Measurements from ENCODE around the gene HNF4A.

Gene HNF4A

GRCh38 chr20:44392776-44393607 lies 37.5 kb downstream of the HNF4A start:
- no peak for DNase-seq (ENCODE audit: low spot score)

- no peak for DNase-seq (ENCODE audit: low spot score)
Observed at GRCh38 chr20:44393608-44394451, 38.3 kb downstream of the HNF4A start.

GRCh38 chr20:44394452-44394701 lies 38.9 kb downstream of the HNF4A start:
- DNase-seq (ENCODE audit: low spot score) = no peak

GRCh38 chr20:44394702-44395460 lies 39.4 kb downstream of the HNF4A start:
- DNase-seq (ENCODE audit: low spot score) = peak; percentile 81

GRCh38 chr20:44395461-44396340 lies 40.2 kb downstream of the HNF4A start:
- DNase-seq (ENCODE audit: low spot score) = no peak

- DNase-seq (ENCODE audit: low spot score) = no peak
Observed at GRCh38 chr20:44396369-44397130, 41.1 kb downstream of the HNF4A start.

GRCh38 chr20:44398335-44398734 lies 42.8 kb downstream of the HNF4A start:
- no peak for DNase-seq (ENCODE audit: low spot score)

- no peak for DNase-seq (ENCODE audit: low spot score)
Observed at GRCh38 chr20:44399446-44399845, 43.9 kb downstream of the HNF4A start.

- DNase-seq (ENCODE audit: low spot score) = no peak
Observed at GRCh38 chr20:44400671-44400969, 45.1 kb downstream of the HNF4A start.

GRCh38 chr20:44400970-44401769 lies 45.7 kb downstream of the HNF4A start:
- peak; percentile 71 for DNase-seq (ENCODE audit: low spot score)

- DNase-seq (ENCODE audit: low spot score) = no peak
Observed at GRCh38 chr20:44401770-44402390, 46.4 kb downstream of the HNF4A start.

- DNase-seq (ENCODE audit: low spot score) = no peak
Observed at GRCh38 chr20:44402391-44403193, 47.1 kb downstream of the HNF4A start.

- no peak for DNase-seq (ENCODE audit: low spot score)
Observed at GRCh38 chr20:44403194-44404112, 48.0 kb downstream of the HNF4A start.

- no peak for DNase-seq (ENCODE audit: low spot score)
Observed at GRCh38 chr20:44404204-44405181, 49.0 kb downstream of the HNF4A start.

GRCh38 chr20:44405257-44405656 lies 49.8 kb downstream of the HNF4A start:
- no peak for DNase-seq (ENCODE audit: low spot score)

- no peak for DNase-seq (ENCODE audit: low spot score)
Observed at GRCh38 chr20:44405785-44406571, 50.5 kb downstream of the HNF4A start.

Data from HuH-7.5 (cell line).